Measurements from ENCODE around the gene BRIP1. TPM values are rescaled to one million over a fixed set of nuclear protein-coding genes. Genes with fewer than 3 reads are reported as not detected.

Gene BRIP1
- total RNA-seq, 1 donor from 2014 or later: 5.2 TPM

DNA sequence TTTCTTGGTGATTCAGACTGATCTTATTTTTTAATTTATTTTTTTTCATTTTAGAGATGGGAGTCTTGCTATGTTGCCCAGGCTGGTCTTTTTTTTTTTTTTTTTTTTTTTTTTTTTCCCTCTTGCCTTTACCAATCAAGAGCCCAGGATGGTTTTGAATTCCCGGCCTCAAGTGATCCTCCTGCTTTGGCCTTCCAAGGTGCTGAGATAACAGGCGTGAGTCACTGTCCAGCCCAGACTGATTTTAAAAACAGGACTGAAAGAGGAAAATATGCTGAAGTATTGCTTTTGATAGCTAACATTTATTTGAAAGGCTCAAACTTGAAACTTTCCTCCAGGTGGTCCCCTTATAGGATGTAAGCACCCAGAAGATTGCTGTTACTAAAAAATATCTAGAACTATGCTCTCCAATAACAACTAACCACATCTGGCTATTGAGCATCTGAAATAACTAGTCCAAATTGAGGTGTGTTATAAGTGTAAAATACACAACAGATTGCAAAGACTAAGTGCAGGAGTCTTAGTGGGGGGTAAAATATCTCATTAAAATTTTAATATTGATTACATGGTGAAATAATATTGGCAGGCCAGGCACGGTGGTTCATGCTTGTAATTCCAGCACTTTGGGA lies 15.8 kb upstream of the BRIP1 start:
- DNase-seq (ENCODE audit: low read depth): no peak
- TF ChIP-seq CTCF (IDR thresholded peaks at IDR 0.05; ENCODE audit: insufficient read depth, low read length, poor library complexity, severe bottlenecking): no peak
- H3K4me3 ChIP-seq (ENCODE audit: low read depth, low read length): no peak overlapping the region
- H3K27me3 ChIP-seq (ENCODE audit: control insufficient read depth, insufficient read depth, low read length): no peaks in the 10 kb centered on the region
- no peaks in the 10 kb centered on the region for H3K36me3 ChIP-seq (ENCODE audit: control insufficient read depth, insufficient read depth, low read length)

GRCh38 chr17:61878520-61878919 lies 15.2 kb upstream of the BRIP1 start:
- H3K36me3 ChIP-seq (ENCODE audit: control insufficient read depth, insufficient read depth, low read length): no peaks in the 10 kb centered on the region
- no peak for DNase-seq (ENCODE audit: low read depth)
- TF ChIP-seq CTCF (IDR thresholded peaks at IDR 0.05; ENCODE audit: insufficient read depth, low read length, poor library complexity, severe bottlenecking): no peak
- H3K4me3 ChIP-seq (ENCODE audit: low read depth, low read length): no peak overlapping the region
- no peaks in the 10 kb centered on the region for H3K27me3 ChIP-seq (ENCODE audit: control insufficient read depth, insufficient read depth, low read length)

DNA sequence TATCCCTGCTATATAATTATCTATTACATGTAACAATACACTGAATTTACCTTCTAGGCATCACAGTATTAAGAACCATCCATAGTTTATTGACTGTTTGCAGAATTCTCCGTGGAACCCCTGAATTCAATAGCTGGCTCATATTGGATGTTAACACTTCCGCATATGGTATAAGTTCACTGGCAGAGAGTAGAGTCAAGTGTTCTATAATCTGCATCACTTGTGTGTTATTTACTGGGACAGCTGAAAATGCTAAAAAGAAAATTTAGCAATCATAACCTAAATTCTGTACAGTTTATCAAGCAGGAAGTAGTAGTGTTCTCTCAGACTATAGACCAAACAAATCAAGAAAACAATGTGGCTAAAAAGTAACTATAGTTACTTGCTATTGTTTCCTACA lies 14.5 kb upstream of the BRIP1 start:
- Histone ChIP-seq H3K27me3 (ENCODE audit: control insufficient read depth, insufficient read depth, low read length) (no peaks in the 10 kb centered on the region), H3K4me3 (ENCODE audit: low read depth, low read length) (no peak overlapping the region), H3K36me3 (ENCODE audit: control insufficient read depth, insufficient read depth, low read length) (no peaks in the 10 kb centered on the region)
- no peak for TF ChIP-seq CTCF (IDR thresholded peaks at IDR 0.05; ENCODE audit: insufficient read depth, low read length, poor library complexity, severe bottlenecking)
- no peak for DNase-seq (ENCODE audit: low read depth)

- no peaks in the 10 kb centered on the region for H3K36me3 ChIP-seq (ENCODE audit: control insufficient read depth, insufficient read depth, low read length)
- no peak overlapping the region for H3K4me3 ChIP-seq (ENCODE audit: low read depth, low read length)
Observed at GRCh38 chr17:61875804-61876203, 12.5 kb upstream of the BRIP1 start.

GRCh38 chr17:61875285-61875684 lies 12.0 kb upstream of the BRIP1 start:
- no peak overlapping the region for H3K4me3 ChIP-seq (ENCODE audit: low read depth, low read length)
- H3K27me3 ChIP-seq (ENCODE audit: control insufficient read depth, insufficient read depth, low read length): no peaks in the 10 kb centered on the region
- DNase-seq (ENCODE audit: low read depth): no peak
- no peak for TF ChIP-seq CTCF (IDR thresholded peaks at IDR 0.05; ENCODE audit: insufficient read depth, low read length, poor library complexity, severe bottlenecking)
- no peaks in the 10 kb centered on the region for H3K36me3 ChIP-seq (ENCODE audit: control insufficient read depth, insufficient read depth, low read length)

More at GRCh38 chr17:61875804-61876203, 12.5 kb upstream of the BRIP1 start:
- no peak for TF ChIP-seq CTCF (IDR thresholded peaks at IDR 0.05; ENCODE audit: insufficient read depth, low read length, poor library complexity, severe bottlenecking)
- no peaks in the 10 kb centered on the region for H3K27me3 ChIP-seq (ENCODE audit: control insufficient read depth, insufficient read depth, low read length)
- DNase-seq (ENCODE audit: low read depth): no peak

- no peak for TF ChIP-seq CTCF (IDR thresholded peaks at IDR 0.05; ENCODE audit: insufficient read depth, low read length, poor library complexity, severe bottlenecking)
- DNase-seq (ENCODE audit: low read depth): no peak
- Histone ChIP-seq H3K27me3 (ENCODE audit: control insufficient read depth, insufficient read depth, low read length) (no peaks in the 10 kb centered on the region), H3K36me3 (ENCODE audit: control insufficient read depth, insufficient read depth, low read length) (no peaks in the 10 kb centered on the region), H3K4me3 (ENCODE audit: low read depth, low read length) (no peak overlapping the region)
Observed at GRCh38 chr17:61874075-61874474, 10.7 kb upstream of the BRIP1 start.
